MM.1S (cell line): Measurements from ENCODE around the gene BIRC5.

Experiments used
- DNase-seq: peaks from one replicate; pipeline ENCODE4 v3.0.0-alpha.2; 2015
- H2AFZ ChIP-seq: fragments of 300-600 bp; sonication (generic); 2 replicates; pipeline ENCODE4 v1.6.0; 2016; ENCODE audit warnings: antibody characterized with exemption, low read length
- H3F3A ChIP-seq: fragments of 300-600 bp; sonication (generic); 2 replicates; pipeline ENCODE4 v1.6.1; 2016; ENCODE audit warnings: mild to moderate bottlenecking, antibody characterized with exemption, low read length, moderate library complexity, mixed read lengths; ENCODE audit not compliant: insufficient read depth
- H3K27ac ChIP-seq: fragments of 300-600 bp; sonication (generic); 2 replicates; pipeline ENCODE4 v1.5.1; 2016; ENCODE audit warnings: mild to moderate bottlenecking, low read length
- H3K27me3 ChIP-seq: fragments of 300-600 bp; sonication (generic); replicated peaks from 2 replicates; pipeline ENCODE4 v1.6.0; 2016; ENCODE audit warnings: low read length; ENCODE audit not compliant: insufficient read depth
- H3K36me3 ChIP-seq: fragments of 300-600 bp; sonication (generic); replicated peaks from 2 replicates; pipeline ENCODE4 v1.6.1; 2016; ENCODE audit warnings: mild to moderate bottlenecking, low read length, mixed read lengths; ENCODE audit not compliant: insufficient read depth
- H3K4me1 ChIP-seq: fragments of 300-600 bp; sonication (generic); 2 replicates; pipeline ENCODE4 v1.6.1; 2016; ENCODE audit warnings: low read length, mixed read lengths
- H3K4me2 ChIP-seq: fragments of 300-600 bp; sonication (generic); 2 replicates; pipeline ENCODE4 v1.6.0; 2016; ENCODE audit warnings: low read depth, low read length
- H3K4me3 ChIP-seq: fragments of 300-600 bp; sonication (generic); 2 replicates; pipeline ENCODE4 v1.5.1; 2016; ENCODE audit warnings: low read length, mixed read lengths
- H3K79me2 ChIP-seq: fragments of 300-600 bp; sonication (generic); 2 replicates; pipeline ENCODE4 v1.6.1; 2016; ENCODE audit warnings: mixed run types, low read length, mixed read lengths
- H3K9ac ChIP-seq: fragments of 300-600 bp; sonication (generic); 2 replicates; pipeline ENCODE4 v1.6.1; 2016; ENCODE audit warnings: low read length, mixed read lengths
- H3K9me2 ChIP-seq: fragments of 300-600 bp; sonication (generic); replicated peaks from 2 replicates; pipeline ENCODE4 v1.6.1; 2016; ENCODE audit warnings: mild to moderate bottlenecking, low read length, mixed read lengths; ENCODE audit not compliant: insufficient read depth
- H3K9me3 ChIP-seq: fragments of 300-600 bp; sonication (generic); replicated peaks from 2 replicates; pipeline ENCODE4 v1.6.1; 2016; ENCODE audit warnings: mild to moderate bottlenecking, low read length, mixed read lengths; ENCODE audit not compliant: insufficient read depth
- H4K20me1 ChIP-seq: fragments of 300-600 bp; sonication (generic); 2 replicates; pipeline ENCODE4 v1.6.1; 2016; ENCODE audit warnings: mild to moderate bottlenecking, low read length, moderate library complexity, mixed read lengths; ENCODE audit not compliant: insufficient read depth
- EZH2 ChIP-seq: fragments of 300-600 bp; sonication (generic); optimal IDR thresholded peaks from 2 replicates; pipeline ENCODE3; 2017; ENCODE audit warnings: low read depth, mild to moderate bottlenecking, antibody characterized with exemption, low read length, mixed read lengths
- EZH2phosphoT487 ChIP-seq: fragments of 300-600 bp; sonication (generic); IDR thresholded peaks from 2 replicates; pipeline ENCODE4 v1.6.1; 2018; ENCODE audit warnings: antibody characterized with exemption, low read length
- TF ChIP-seq, protein P1 (sequence below): fragments of 300-600 bp; sonication (generic); IDR thresholded peaks from 2 replicates; pipeline ENCODE4 v1.5.1; 2016; ENCODE audit warnings: antibody characterized with exemption, low read length, mixed read lengths

The BIRC5 gene

DNA sequence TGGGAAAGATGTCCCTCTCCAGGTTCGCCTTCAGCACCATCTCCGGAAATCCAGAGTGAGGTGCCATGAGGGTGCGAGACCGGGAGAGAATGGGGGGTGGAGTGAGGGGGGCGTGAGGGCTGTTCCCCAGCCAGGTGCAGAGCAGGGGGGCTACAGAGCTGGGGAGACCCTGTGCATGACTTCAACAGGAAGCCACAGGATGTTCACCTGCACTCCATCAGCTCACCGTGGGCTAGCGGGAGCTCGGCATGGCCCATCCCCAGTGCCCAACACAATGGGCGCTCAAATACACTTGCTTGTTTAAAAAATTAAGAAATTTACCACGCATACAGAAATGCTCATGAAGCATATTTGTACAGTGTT lies 45.1 kb downstream of the BIRC5 start:
- H3K9ac ChIP-seq, result no peak overlapping the region
- DNase-seq, result no peak
- peaks cover 9% of the 10 kb centered on the region for H3F3A ChIP-seq
- H3K36me3 ChIP-seq, result no peaks in the 10 kb centered on the region
- peaks cover 22% of the 10 kb centered on the region for H3K4me1 ChIP-seq
- H4K20me1 ChIP-seq, result no peaks in the 10 kb centered on the region
- no peak overlapping the region for H2AFZ ChIP-seq
- H3K9me3 ChIP-seq, result no peaks in the 10 kb centered on the region
- H3K79me2 ChIP-seq, result no peaks in the 10 kb centered on the region
- H3K27me3 ChIP-seq, result no peaks in the 10 kb centered on the region
- H3K4me2 ChIP-seq, result no peak overlapping the region
- no peak overlapping the region for H3K4me3 ChIP-seq
- TF ChIP-seq EZH2 (no peak), EZH2phosphoT487 (no peak)
- TF ChIP-seq, protein P1, sequence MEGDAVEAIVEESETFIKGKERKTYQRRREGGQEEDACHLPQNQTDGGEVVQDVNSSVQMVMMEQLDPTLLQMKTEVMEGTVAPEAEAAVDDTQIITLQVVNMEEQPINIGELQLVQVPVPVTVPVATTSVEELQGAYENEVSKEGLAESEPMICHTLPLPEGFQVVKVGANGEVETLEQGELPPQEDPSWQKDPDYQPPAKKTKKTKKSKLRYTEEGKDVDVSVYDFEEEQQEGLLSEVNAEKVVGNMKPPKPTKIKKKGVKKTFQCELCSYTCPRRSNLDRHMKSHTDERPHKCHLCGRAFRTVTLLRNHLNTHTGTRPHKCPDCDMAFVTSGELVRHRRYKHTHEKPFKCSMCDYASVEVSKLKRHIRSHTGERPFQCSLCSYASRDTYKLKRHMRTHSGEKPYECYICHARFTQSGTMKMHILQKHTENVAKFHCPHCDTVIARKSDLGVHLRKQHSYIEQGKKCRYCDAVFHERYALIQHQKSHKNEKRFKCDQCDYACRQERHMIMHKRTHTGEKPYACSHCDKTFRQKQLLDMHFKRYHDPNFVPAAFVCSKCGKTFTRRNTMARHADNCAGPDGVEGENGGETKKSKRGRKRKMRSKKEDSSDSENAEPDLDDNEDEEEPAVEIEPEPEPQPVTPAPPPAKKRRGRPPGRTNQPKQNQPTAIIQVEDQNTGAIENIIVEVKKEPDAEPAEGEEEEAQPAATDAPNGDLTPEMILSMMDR, result no peak
- H3K9me2 ChIP-seq, result no peaks in the 10 kb centered on the region
- H3K27ac ChIP-seq, result no peak overlapping the region

DNA sequence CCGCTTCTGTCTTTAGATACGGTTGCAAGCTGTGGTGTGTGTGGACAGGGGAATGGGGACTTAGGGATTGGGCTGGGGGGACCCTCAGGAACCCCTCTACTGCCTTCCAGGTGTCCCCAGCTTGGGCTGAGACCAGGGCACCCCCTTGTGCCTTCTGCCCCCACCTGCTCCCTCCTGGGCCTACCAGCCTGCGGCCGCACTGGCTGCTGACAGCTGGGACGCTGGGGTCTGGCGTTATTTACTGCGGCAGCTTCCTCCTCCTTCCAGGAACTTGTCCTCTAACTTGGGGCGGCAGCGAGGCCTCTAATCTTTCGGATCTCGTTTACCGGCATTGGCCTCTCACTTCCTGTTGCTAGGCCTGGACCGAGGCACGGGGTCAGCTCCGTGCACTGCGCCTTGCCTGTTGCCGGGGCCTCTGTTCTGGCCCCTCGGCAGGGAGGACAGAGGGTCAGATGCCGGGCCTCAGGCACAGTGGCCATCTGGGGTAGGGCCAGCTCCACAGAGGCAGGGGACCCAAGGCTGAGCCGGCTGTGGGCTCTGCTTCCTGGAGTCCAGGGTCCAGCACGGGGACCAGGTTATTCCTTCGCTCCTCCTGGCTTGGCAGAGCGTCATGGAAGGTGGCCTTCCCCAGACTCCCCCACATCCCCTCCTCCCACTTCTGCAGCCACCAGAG lies 49.1 kb downstream of the BIRC5 start:
- H3K27ac ChIP-seq, result no peak overlapping the region
- no peak overlapping the region for H3K4me2 ChIP-seq
- no peaks in the 10 kb centered on the region for H3K79me2 ChIP-seq

DNA sequence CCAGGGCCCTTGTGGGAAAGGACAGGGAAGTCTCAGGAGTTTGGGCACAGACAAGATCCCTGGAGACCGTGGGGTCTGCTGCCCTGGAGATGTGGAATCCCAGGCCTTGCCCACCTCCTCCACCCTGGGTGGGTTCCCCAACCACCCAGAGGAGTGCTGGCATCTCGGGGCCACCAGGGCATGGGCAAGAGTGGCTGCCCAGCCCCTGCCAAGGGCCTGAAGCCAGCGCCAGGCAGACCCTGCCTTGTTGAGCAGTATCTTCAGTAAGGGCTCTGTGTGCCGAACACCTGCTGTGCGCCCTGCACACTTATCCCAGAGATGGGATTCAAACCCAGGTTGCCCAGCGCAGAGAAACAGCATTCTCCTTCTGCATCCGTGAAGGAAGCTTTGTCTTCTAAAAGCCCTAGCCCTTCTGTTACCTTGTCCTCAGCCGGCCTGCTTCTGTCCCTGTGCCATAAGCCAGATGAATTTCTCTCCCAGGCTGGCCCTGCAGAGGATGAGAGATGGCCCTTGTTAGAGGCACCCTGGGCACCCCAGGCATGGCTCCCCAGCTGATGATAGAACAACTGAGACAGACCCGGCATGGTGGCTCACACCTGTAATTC lies 49.8 kb downstream of the BIRC5 start:
- H3K4me2 ChIP-seq, result no peak overlapping the region
- no peak overlapping the region for H2AFZ ChIP-seq
- no peak overlapping the region for H3K4me3 ChIP-seq
- H3K9me3 ChIP-seq, result no peaks in the 10 kb centered on the region
- peaks cover 7% of the 10 kb centered on the region for H3K27me3 ChIP-seq
- no peak overlapping the region for H3K9ac ChIP-seq
- no peaks in the 10 kb centered on the region for H3K36me3 ChIP-seq
- H3F3A ChIP-seq, result no peaks in the 10 kb centered on the region
- H3K79me2 ChIP-seq, result no peaks in the 10 kb centered on the region
- no peak overlapping the region for H3K27ac ChIP-seq
- 0 out of 2 replicates have a peak, but pooled peaks cover 3% of the 10 kb centered on the region for H3K4me1 ChIP-seq
- TF ChIP-seq, protein P1, result no peak
- TF ChIP-seq EZH2phosphoT487 (no peak), EZH2 (no peak)
- H4K20me1 ChIP-seq, result no peaks in the 10 kb centered on the region
- no peaks in the 10 kb centered on the region for H3K9me2 ChIP-seq
- DNase-seq, result no peak

More for the DNA sequence above, 49.1 kb downstream of the BIRC5 start:
- H3K36me3 ChIP-seq, result no peaks in the 10 kb centered on the region
- peaks cover 2% of the 10 kb centered on the region; the same call in 1 of the 2 replicates for H3F3A ChIP-seq
- H3K9ac ChIP-seq, result no peak overlapping the region
- H3K27me3 ChIP-seq, result peaks cover 1% of the 10 kb centered on the region; the same call in 1 of the 2 replicates
- H4K20me1 ChIP-seq, result no peaks in the 10 kb centered on the region
- H2AFZ ChIP-seq, result no peak overlapping the region
- no peaks in the 10 kb centered on the region for H3K9me2 ChIP-seq
- TF ChIP-seq, protein P1, result no peak
- H3K4me1 ChIP-seq, result peaks cover 8% of the 10 kb centered on the region
- H3K9me3 ChIP-seq, result no peaks in the 10 kb centered on the region
- no peak overlapping the region for H3K4me3 ChIP-seq
- DNase-seq, result no peak
